HUES48 (cell line): ENCODE results near the gene SMC2.

Experiments used
- H3K27ac ChIP-seq: one replicate; pipeline ENCODE4 v1.7.0; 2013; ENCODE audit warnings: low read depth, low read length, inconsistent platforms
- H3K27me3 ChIP-seq: 2 replicates; pipeline ENCODE4 v1.6.1; 2013; ENCODE audit warnings: mild to moderate bottlenecking, low read length; ENCODE audit not compliant: control insufficient read depth, insufficient read depth
- H3K36me3 ChIP-seq: 2 replicates; pipeline ENCODE4 v1.6.1; 2013; ENCODE audit warnings: low read length; ENCODE audit not compliant: control insufficient read depth, insufficient read depth
- H3K4me1 ChIP-seq: 2 replicates; pipeline ENCODE4 v1.6.1; 2013; ENCODE audit warnings: mild to moderate bottlenecking, low read length; ENCODE audit not compliant: control insufficient read depth, insufficient read depth
- H3K4me3 ChIP-seq: 2 replicates; pipeline ENCODE4 v1.5.1; 2013; ENCODE audit warnings: mild to moderate bottlenecking, low read depth, low read length
- H3K9ac ChIP-seq: 2 replicates; pipeline ENCODE4 v1.6.1; 2013; ENCODE audit warnings: mild to moderate bottlenecking, low read depth, low read length, moderate library complexity
- H3K9me3 ChIP-seq: 2 replicates; pipeline ENCODE4 v1.6.1; 2013; ENCODE audit warnings: low read length; ENCODE audit not compliant: control insufficient read depth, insufficient read depth

SMC2 gene

GRCh38 chr9:104177003-104177611 is 83.0 kb downstream of the SMC2 start:
- Histone ChIP-seq H3K9me3 (no peaks in the 10 kb centered on the region), H3K27ac (no peak overlapping the region), H3K9ac (no peak overlapping the region)

GRCh38 chr9:104177676-104178075 is 83.6 kb downstream of the SMC2 start:
- Histone ChIP-seq H3K4me1 (0 out of 2 replicates have a peak, but pooled peaks cover 5% of the 10 kb centered on the region), H3K27me3 (no peaks in the 10 kb centered on the region), H3K9ac (no peak overlapping the region), H3K4me3 (no peak overlapping the region), H3K9me3 (no peaks in the 10 kb centered on the region), H3K36me3 (no peaks in the 10 kb centered on the region), H3K27ac (no peak overlapping the region)

More at GRCh38 chr9:104177003-104177611, 83.0 kb downstream of the SMC2 start:
- no peaks in the 10 kb centered on the region for H3K36me3 ChIP-seq
- H3K4me1 ChIP-seq: 0 out of 2 replicates have a peak, but pooled peaks cover 5% of the 10 kb centered on the region
- H3K4me3 ChIP-seq: no peak overlapping the region
- no peaks in the 10 kb centered on the region for H3K27me3 ChIP-seq
